ENCODE results near the gene CANX.
A peak's percentile ranks its signal among the peaks of the same experiment; 100 is the strongest.

CANX gene

DNA sequence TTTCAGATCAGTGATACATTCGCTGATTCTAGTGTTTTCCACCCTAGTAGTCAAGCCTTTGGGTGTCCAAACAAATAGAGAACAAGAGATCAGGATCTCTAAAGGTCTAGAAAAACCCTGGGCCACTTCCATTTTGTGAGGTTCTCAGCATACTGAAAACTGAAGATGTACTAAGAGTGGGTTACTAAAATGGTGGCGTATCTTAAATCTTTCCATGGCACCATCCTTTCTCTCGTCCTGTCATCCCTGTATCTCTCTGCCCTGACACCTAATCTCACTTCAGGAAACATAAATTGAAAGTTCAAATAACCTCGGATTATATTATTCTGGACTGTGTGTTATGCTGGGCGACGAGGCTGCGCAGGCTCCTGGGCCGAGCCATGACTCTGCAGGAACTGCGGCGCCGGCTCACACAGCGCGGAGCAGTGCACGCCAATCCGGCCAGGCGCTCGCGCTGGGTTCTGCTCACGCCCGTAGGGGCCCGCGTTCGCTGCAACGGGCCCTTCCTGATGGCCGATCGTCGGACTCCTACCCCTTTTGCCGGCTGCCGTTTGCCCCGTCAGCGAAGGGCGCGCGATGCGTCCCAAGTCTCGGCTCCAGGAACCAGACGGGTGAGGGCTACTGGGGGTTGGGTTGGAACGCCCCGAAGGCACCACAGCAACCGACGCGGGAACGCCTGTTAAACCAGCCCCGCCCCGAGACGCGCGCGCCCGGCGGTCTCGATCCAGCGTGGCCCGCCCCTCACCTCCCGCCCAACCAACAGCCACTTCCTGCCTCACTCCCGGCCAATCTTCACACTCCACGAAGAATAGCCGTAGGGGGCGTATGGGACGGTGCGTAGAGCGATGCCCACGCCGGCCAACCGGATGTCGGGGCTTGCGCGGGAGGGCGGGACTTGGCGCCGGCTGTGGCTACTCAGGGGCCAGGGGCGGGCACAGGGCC lies 503 bp upstream of the CANX start:
- peak overlapping the region; percentile 99 for H3K27ac ChIP-seq
- TF ChIP-seq, protein P1, sequence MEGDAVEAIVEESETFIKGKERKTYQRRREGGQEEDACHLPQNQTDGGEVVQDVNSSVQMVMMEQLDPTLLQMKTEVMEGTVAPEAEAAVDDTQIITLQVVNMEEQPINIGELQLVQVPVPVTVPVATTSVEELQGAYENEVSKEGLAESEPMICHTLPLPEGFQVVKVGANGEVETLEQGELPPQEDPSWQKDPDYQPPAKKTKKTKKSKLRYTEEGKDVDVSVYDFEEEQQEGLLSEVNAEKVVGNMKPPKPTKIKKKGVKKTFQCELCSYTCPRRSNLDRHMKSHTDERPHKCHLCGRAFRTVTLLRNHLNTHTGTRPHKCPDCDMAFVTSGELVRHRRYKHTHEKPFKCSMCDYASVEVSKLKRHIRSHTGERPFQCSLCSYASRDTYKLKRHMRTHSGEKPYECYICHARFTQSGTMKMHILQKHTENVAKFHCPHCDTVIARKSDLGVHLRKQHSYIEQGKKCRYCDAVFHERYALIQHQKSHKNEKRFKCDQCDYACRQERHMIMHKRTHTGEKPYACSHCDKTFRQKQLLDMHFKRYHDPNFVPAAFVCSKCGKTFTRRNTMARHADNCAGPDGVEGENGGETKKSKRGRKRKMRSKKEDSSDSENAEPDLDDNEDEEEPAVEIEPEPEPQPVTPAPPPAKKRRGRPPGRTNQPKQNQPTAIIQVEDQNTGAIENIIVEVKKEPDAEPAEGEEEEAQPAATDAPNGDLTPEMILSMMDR (conservative IDR thresholded peaks at IDR 0.05): no peak

GRCh38 chr5:179699616-179700237 lies 960 bp downstream of the CANX start:
- TF ChIP-seq, protein P1 (conservative IDR thresholded peaks at IDR 0.05): no peak
- peak overlapping the region; percentile 99 for H3K27ac ChIP-seq

DNA sequence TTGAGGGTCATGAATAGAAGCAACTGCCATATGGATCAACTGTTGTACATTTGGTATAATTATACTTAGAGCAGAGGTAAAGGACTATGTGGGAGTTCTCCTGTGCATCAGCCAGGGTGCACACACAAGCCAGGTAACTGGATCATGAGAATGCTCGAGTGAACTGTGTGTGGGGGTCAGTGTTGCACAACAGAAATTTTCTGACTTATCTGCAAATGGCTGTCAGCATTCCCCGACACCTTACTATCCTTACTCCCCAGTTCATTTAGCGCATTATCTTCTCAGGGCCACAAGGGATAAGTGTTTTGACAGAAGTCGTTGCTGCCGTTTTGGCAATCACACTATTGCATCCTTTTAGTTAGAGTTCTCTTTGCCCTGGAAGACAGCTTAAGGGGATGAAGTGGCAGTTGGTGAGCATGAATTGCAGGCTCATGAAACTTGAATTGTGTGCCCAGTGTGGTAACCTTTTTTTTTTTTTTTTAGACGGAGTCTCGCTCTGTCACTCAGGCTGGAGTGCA lies 1.7 kb downstream of the CANX start:
- TF ChIP-seq, protein P1 (conservative IDR thresholded peaks at IDR 0.05): no peak
- peak overlapping the region; percentile 99 for H3K27ac ChIP-seq

GRCh38 chr5:179716286-179716685 lies 17.5 kb downstream of the CANX start:
- TF ChIP-seq, protein P1 (conservative IDR thresholded peaks at IDR 0.05): no peak
- H3K27ac ChIP-seq: peak overlapping the region; percentile 2; the same call in 1 of the 2 replicates

- TF ChIP-seq, protein P1 (conservative IDR thresholded peaks at IDR 0.05): no peak
- H3K27ac ChIP-seq: no peak overlapping the region
These were observed 21.5 kb downstream of the CANX start for GRCh38 chr5:179720222-179720621.

DNA sequence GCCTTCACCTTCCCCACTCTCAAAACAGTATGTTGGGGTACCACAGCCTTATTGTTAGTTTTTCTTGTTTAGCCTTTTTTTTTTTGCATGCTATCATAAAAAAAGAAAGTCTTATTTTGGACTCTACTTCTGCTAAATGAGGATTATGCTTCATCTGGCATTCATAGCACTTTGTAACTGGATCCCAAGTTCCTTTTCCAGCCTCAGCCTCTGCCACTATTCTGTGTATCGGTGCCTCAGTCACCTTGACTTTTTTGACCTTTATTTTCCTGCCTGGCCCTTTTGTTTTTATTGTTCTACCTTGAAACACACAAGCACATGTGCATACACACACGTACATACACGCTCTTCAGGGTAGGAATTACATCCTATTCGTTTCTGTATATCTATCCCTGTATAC lies 25.4 kb downstream of the CANX start:
- TF ChIP-seq, protein P1 (conservative IDR thresholded peaks at IDR 0.05): no peak
- H3K27ac ChIP-seq: no peak overlapping the region; the same call in 1 of the 2 replicates

DNA sequence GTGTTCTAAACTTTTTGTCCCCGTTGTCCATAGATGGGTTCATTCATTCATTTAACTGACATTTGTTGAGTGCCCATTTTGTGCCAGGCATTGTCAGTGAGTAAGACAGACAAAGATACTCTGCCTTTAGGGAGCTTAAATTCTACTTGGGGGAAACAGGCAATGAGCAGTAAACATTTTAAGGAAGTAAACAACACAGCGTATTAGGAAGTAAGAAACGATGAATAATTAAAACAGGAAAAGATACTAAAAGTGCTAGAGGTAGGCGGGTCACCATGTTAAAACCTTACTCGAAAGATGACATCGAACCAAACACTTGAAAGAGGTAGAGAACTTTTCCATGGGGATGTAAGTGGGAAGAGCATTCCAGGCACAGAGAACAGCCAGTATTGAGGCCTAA lies 28.3 kb downstream of the CANX start:
- H3K27ac ChIP-seq: no peak overlapping the region; the same call in 1 of the 2 replicates
- TF ChIP-seq, protein P1 (conservative IDR thresholded peaks at IDR 0.05): no peak

Data from VCaP (cell line).